Measurements from ENCODE around the gene CLDN19. TPM values are rescaled to one million over a fixed set of nuclear protein-coding genes. Genes with fewer than 3 reads are reported as not detected.
"Not testable (repeated sequence)": the region's sequence is repeated elsewhere in the genome, so short reads cannot be mapped to it uniquely, and the experiment has no call there.

Gene CLDN19
- total RNA-seq, 1 donor from 2014 or later = 2.3 TPM

DNA sequence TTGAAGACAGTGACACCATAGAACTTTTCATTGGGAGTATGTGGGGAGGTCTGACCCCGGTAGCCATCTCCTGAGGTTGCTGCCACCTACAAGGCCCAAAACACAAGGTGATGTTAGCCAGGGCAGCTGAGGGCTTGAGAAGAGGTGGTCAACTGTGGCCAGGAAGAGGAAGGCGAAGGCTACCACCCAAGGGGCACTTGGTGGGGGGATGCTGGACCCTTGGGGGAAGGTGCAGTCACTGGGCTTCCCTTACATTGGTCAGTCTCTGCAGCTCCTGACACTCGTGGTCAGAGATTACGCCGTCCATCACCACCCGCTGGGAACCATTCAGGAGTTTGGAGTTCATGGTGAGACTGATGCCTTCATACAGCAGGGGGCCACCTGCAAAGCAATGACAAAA is 12.2 kb upstream of the CLDN19 start:
- Mint-ChIP-seq H3K36me3 (peaks cover 53% of the 10 kb centered on the region), H3K27ac (no peak overlapping the region), H3K9me3 (peaks cover 13% of the 10 kb centered on the region), H3K4me3 (no peak overlapping the region), H3K4me1 (ENCODE audit: unreplicated experiment) (peaks cover 4% of the 10 kb centered on the region), H3K27me3 (no peaks in the 10 kb centered on the region)
- TF ChIP-seq, protein P1, sequence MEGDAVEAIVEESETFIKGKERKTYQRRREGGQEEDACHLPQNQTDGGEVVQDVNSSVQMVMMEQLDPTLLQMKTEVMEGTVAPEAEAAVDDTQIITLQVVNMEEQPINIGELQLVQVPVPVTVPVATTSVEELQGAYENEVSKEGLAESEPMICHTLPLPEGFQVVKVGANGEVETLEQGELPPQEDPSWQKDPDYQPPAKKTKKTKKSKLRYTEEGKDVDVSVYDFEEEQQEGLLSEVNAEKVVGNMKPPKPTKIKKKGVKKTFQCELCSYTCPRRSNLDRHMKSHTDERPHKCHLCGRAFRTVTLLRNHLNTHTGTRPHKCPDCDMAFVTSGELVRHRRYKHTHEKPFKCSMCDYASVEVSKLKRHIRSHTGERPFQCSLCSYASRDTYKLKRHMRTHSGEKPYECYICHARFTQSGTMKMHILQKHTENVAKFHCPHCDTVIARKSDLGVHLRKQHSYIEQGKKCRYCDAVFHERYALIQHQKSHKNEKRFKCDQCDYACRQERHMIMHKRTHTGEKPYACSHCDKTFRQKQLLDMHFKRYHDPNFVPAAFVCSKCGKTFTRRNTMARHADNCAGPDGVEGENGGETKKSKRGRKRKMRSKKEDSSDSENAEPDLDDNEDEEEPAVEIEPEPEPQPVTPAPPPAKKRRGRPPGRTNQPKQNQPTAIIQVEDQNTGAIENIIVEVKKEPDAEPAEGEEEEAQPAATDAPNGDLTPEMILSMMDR (conservative IDR thresholded peaks at IDR 0.05) = no peak
- no peak for DNase-seq (ENCODE audit: extremely low spot score, unreplicated experiment)

GRCh38 chr1:42751511-42752070 is 11.6 kb upstream of the CLDN19 start:
- H3K36me3 Mint-ChIP-seq = peaks cover 50% of the 10 kb centered on the region
- peaks cover 13% of the 10 kb centered on the region for H3K9me3 Mint-ChIP-seq
- not testable (repeated sequence) for H3K27ac Mint-ChIP-seq; DNase-seq (ENCODE audit: extremely low spot score, unreplicated experiment); H3K4me1 Mint-ChIP-seq (ENCODE audit: unreplicated experiment); H3K27me3 Mint-ChIP-seq; H3K4me3 Mint-ChIP-seq

GRCh38 chr1:42750041-42750440 is 10.0 kb upstream of the CLDN19 start:
- TF ChIP-seq, protein P1 (conservative IDR thresholded peaks at IDR 0.05) = no peak
- peaks cover 40% of the 10 kb centered on the region for H3K36me3 Mint-ChIP-seq
- peaks cover 13% of the 10 kb centered on the region for H3K9me3 Mint-ChIP-seq
- H3K4me1 Mint-ChIP-seq (ENCODE audit: unreplicated experiment) = no peaks in the 10 kb centered on the region
- H3K27me3 Mint-ChIP-seq = no peaks in the 10 kb centered on the region
- no peak overlapping the region for H3K4me3 Mint-ChIP-seq
- no peak overlapping the region for H3K27ac Mint-ChIP-seq
- DNase-seq (ENCODE audit: extremely low spot score, unreplicated experiment) = no peak

- TF ChIP-seq, protein P1 (conservative IDR thresholded peaks at IDR 0.05) = no peak
- Mint-ChIP-seq H3K9me3 (peaks cover 13% of the 10 kb centered on the region), H3K4me1 (ENCODE audit: unreplicated experiment) (peaks cover 1% of the 10 kb centered on the region), H3K27me3 (no peaks in the 10 kb centered on the region), H3K4me3 (no peak overlapping the region), H3K36me3 (peaks cover 31% of the 10 kb centered on the region), H3K27ac (peak overlapping the region; percentile 41)
- DNase-seq (ENCODE audit: extremely low spot score, unreplicated experiment) = no peak
Measured at GRCh38 chr1:42748461-42749410, 8.7 kb upstream of the CLDN19 start.

GRCh38 chr1:42748021-42748420 is 8.0 kb upstream of the CLDN19 start:
- Mint-ChIP-seq H3K36me3 (peaks cover 27% of the 10 kb centered on the region), H3K27ac (no peak overlapping the region), H3K27me3 (no peaks in the 10 kb centered on the region), H3K4me1 (ENCODE audit: unreplicated experiment) (peaks cover 8% of the 10 kb centered on the region), H3K9me3 (peaks cover 10% of the 10 kb centered on the region), H3K4me3 (no peak overlapping the region)
- no peak for DNase-seq (ENCODE audit: extremely low spot score, unreplicated experiment)
- TF ChIP-seq, protein P1 (conservative IDR thresholded peaks at IDR 0.05) = no peak

DNA sequence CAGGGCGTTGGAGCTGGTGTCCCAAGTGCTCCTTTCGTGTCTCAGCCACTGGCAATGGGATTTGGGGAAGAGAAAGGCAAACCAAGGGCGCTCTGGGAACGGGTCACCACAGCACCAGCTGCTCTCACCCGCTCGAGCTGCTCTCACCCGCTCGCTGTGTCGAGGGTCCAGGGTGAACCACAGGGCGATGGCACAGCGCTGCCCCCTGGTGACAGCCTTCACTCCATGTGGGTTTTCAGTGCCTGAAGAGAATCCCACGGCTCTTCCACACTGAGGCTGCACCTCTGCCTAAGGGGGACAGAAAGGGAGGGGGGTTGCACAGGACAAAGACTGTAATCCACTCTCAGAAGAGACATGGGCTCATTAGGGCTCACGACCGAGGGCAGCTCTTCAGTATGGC is 7.1 kb upstream of the CLDN19 start:
- TF ChIP-seq, protein P1 (conservative IDR thresholded peaks at IDR 0.05) = peak; percentile 75
- peaks cover 18% of the 10 kb centered on the region for H3K36me3 Mint-ChIP-seq
- no peak overlapping the region for H3K4me3 Mint-ChIP-seq
- H3K4me1 Mint-ChIP-seq (ENCODE audit: unreplicated experiment) = peaks cover 11% of the 10 kb centered on the region
- H3K27me3 Mint-ChIP-seq = no peaks in the 10 kb centered on the region
- H3K9me3 Mint-ChIP-seq = peaks cover 6% of the 10 kb centered on the region
- H3K27ac Mint-ChIP-seq = no peak overlapping the region
- no peak for DNase-seq (ENCODE audit: extremely low spot score, unreplicated experiment)
